NT2/D1 (cell line): ENCODE measurements around the gene SFXN5.

ENCODE experiments used
- SUZ12 ChIP-seq: IDR thresholded peaks from 2 replicates; pipeline ENCODE4 v1.6.1; 2011; ENCODE audit not compliant: insufficient read length, insufficient read depth; ENCODE audit errors: extremely low read depth
- YY1 ChIP-seq: IDR thresholded peaks from 2 replicates; pipeline ENCODE4 v1.6.1; 2011; ENCODE audit not compliant: insufficient read length, insufficient read depth

- TF ChIP-seq SUZ12 (no peak), YY1 (no peak)
Measured at GRCh38 chr2:72995430-72996116, 75.9 kb downstream of the SFXN5 start.
